OCI-LY7 (cell line): ENCODE results near the gene DGCR8. TPM values are rescaled to one million over a fixed set of nuclear protein-coding genes. Genes with fewer than 3 reads are reported as not detected.

ENCODE experiments used
- BruUV-seq: library from RNA; stranded (reverse); fragments of 400-500 nt; replicated peaks from 2 replicates; lab custom pipeline; 2021; lab: Mats Ljungman, UMichigan
- CTCF ChIA-PET: fragments of 300-600 bp; sonication (Branson Sonifier 250); formaldehyde crosslinking; loops from one replicate; lab custom pipeline; 2022; ENCODE audit warnings: antibody characterized with exemption; ENCODE audit not compliant: unreplicated experiment; lab: Charles Lee
- POLR2A ChIA-PET: fragments of 300-600 bp; sonication (Branson Sonifier 250); formaldehyde crosslinking; loops from one replicate; lab custom pipeline; 2022; ENCODE audit warnings: antibody characterized with exemption; lab: Charles Lee
- DNase-seq: peaks from one replicate; pipeline ENCODE4 v3.0.0-alpha.2; 2015; ENCODE audit warnings: low spot score
- H2AFZ ChIP-seq: fragments of 200-600 bp; sonication (generic), shearing (Covaris generic); 2 replicates; pipeline ENCODE4 v1.6.1; 2014; ENCODE audit warnings: mild to moderate bottlenecking, antibody characterized with exemption, low read length, moderate library complexity
- H3K27ac ChIP-seq: fragments of 200-600 bp; sonication (generic); 2 replicates; pipeline ENCODE4 v1.5.1; 2014; ENCODE audit warnings: mixed run types, low read depth, mild to moderate bottlenecking, moderate library complexity, low read length, inconsistent platforms; ENCODE audit not compliant: poor library complexity, severe bottlenecking
- H3K36me3 ChIP-seq: fragments of 200-600 bp; sonication (generic); 2 replicates; pipeline ENCODE4 v1.6.1; 2014; ENCODE audit warnings: mild to moderate bottlenecking, antibody characterized with exemption, low read length, moderate library complexity, mixed read lengths; ENCODE audit not compliant: insufficient read depth
- H3K4me1 ChIP-seq: fragments of 200-600 bp; sonication (generic); 2 replicates; pipeline ENCODE4 v1.5.1; 2014; ENCODE audit warnings: mild to moderate bottlenecking, low read length; ENCODE audit not compliant: insufficient read depth, poor library complexity, severe bottlenecking
- H3K4me2 ChIP-seq: fragments of 200-600 bp; sonication (generic); 2 replicates; pipeline ENCODE4 v1.6.1; 2014; ENCODE audit warnings: mild to moderate bottlenecking, low read length
- H3K4me3 ChIP-seq: fragments of 200-600 bp; sonication (generic); 2 replicates; pipeline ENCODE4 v1.5.1; 2014; ENCODE audit warnings: mild to moderate bottlenecking, low read depth, low read length; ENCODE audit not compliant: poor library complexity, severe bottlenecking
- H3K79me2 ChIP-seq: fragments of 200-600 bp; sonication (generic); 2 replicates; pipeline ENCODE4 v1.6.1; 2016; ENCODE audit warnings: low read depth, mild to moderate bottlenecking, low read length, moderate library complexity, mixed read lengths; ENCODE audit not compliant: insufficient read depth
- H3K9me2 ChIP-seq: fragments of 200-600 bp; sonication (generic); 2 replicates; pipeline ENCODE4 v1.6.1; 2016; ENCODE audit warnings: mild to moderate bottlenecking, low read length, mixed read lengths; ENCODE audit not compliant: insufficient read depth
- H3K9me3 ChIP-seq: fragments of 200-600 bp; sonication (generic); 2 replicates; pipeline ENCODE4 v1.6.1; 2014; ENCODE audit warnings: mild to moderate bottlenecking, mixed run types, low read length, mixed read lengths
- H4K20me1 ChIP-seq: fragments of 200-600 bp; sonication (generic); 2 replicates; pipeline ENCODE4 v1.6.1; 2014; ENCODE audit warnings: mild to moderate bottlenecking, antibody characterized with exemption, low read length, moderate library complexity, mixed read lengths; ENCODE audit not compliant: insufficient read depth
- EZH2phosphoT487 ChIP-seq: fragments of 200-600 bp; sonication (generic); IDR thresholded peaks from 2 replicates; pipeline ENCODE4 v1.6.1; 2018; ENCODE audit warnings: low read depth, borderline replicate concordance, mild to moderate bottlenecking, mixed run types, antibody characterized with exemption, low read length, moderate library complexity, mixed read lengths
- intact Hi-C: fragments of 100-400 bp; cut with micrococcal nuclease; formaldehyde crosslinking; loops from one replicate; pipeline ENCODE4 v1.10.0; 2022; ENCODE audit not compliant: unreplicated experiment
- total RNA-seq, 2 experiments: library from RNA; depleted of rRNA in 1 of 2; stranded (reverse); fragments of >200 nt in 1 of 2; shearing (Covaris generic) in 1 of 2; gene quantifications; 2 replicates each; pipeline ENCODE4 v1.2.3, GENCODE V29; 2014 to 2022
- TF ChIP-seq, protein P1 (sequence below): fragments of 200-600 bp; sonication (generic); conservative IDR thresholded peaks from 2 replicates; pipeline ENCODE4 v1.5.1; 2014; ENCODE audit warnings: mild to moderate bottlenecking, antibody characterized with exemption, low read length, moderate library complexity, mixed read lengths

Gene DGCR8
- total RNA-seq, 2 experiments from 2014 or later: 49.5 to 68.2 TPM

- BruUV-seq: no TSS peak
- H3K4me3 ChIP-seq: no peak overlapping the region
- H3K9me2 ChIP-seq: no peaks in the 10 kb centered on the region
- intact Hi-C loops: no loop called here
- ChIA-PET POLR2A (no interaction called here), CTCF (no interaction called here)
- H3K27ac ChIP-seq: peak overlapping the region; percentile 84
- TF ChIP-seq, protein P1, sequence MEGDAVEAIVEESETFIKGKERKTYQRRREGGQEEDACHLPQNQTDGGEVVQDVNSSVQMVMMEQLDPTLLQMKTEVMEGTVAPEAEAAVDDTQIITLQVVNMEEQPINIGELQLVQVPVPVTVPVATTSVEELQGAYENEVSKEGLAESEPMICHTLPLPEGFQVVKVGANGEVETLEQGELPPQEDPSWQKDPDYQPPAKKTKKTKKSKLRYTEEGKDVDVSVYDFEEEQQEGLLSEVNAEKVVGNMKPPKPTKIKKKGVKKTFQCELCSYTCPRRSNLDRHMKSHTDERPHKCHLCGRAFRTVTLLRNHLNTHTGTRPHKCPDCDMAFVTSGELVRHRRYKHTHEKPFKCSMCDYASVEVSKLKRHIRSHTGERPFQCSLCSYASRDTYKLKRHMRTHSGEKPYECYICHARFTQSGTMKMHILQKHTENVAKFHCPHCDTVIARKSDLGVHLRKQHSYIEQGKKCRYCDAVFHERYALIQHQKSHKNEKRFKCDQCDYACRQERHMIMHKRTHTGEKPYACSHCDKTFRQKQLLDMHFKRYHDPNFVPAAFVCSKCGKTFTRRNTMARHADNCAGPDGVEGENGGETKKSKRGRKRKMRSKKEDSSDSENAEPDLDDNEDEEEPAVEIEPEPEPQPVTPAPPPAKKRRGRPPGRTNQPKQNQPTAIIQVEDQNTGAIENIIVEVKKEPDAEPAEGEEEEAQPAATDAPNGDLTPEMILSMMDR: no peak
- no peaks in the 10 kb centered on the region for H3K9me3 ChIP-seq
- peaks cover 32% of the 10 kb centered on the region for H3K4me1 ChIP-seq
- DNase-seq: no peak
- H4K20me1 ChIP-seq: no peaks in the 10 kb centered on the region
- peaks cover 23% of the 10 kb centered on the region for H3K79me2 ChIP-seq
- H3K4me2 ChIP-seq: no peak overlapping the region
- H2AFZ ChIP-seq: no peak overlapping the region
- peaks cover 84% of the 10 kb centered on the region for H3K36me3 ChIP-seq
These were observed 32.8 kb downstream of the DGCR8 start for GRCh38 chr22:20112623-20113511.

DNA sequence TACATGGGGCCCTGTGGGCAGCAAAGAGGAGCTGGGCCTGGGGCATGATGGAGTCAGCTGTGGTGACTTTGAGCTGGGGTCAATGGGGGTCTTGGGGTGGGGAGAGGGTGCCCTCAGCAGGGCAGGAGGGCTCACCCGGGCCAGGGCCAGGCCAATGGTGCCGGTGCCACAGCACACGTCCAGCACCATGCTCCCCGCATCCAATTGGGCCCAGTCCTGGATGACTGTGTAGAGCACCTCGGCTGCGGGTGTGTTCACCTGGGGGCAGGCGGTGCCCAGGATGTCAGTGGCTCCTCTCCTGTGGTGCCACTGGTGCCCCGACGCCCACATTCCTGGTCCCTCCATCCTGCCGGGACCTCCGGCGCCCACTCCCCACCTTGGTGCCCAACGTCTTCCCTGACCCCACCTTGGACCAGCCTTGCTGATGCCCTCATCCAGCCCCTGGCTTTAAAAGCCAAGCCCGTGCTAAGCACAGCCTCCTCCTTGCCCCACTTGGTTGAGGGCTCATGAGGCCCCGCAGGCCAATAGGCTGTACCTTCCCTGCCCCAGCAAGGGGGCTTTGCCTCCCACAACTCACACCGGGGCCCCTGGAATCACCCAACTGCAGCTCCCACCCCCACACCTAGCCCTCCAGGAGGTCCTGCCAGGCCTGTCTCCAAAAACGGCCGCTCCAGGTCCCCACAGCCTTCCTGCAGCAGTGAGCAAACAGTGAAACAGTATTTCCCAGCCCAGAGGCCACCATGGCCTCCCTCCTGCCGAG is 33.7 kb downstream of the DGCR8 start:
- ChIA-PET CTCF (no interaction called here), POLR2A (no interaction called here)
- H3K4me2 ChIP-seq: no peak overlapping the region
- H3K4me1 ChIP-seq: peaks cover 33% of the 10 kb centered on the region
- H3K79me2 ChIP-seq: peaks cover 31% of the 10 kb centered on the region
- H4K20me1 ChIP-seq: no peaks in the 10 kb centered on the region
- no peak for DNase-seq
- no peak overlapping the region for H3K27ac ChIP-seq
- H3K4me3 ChIP-seq: no peak overlapping the region
- H2AFZ ChIP-seq: no peak overlapping the region
- H3K9me3 ChIP-seq: no peaks in the 10 kb centered on the region
- H3K36me3 ChIP-seq: peaks cover 84% of the 10 kb centered on the region
- no TSS peak for BruUV-seq
- TF ChIP-seq EZH2phosphoT487: no peak
- TF ChIP-seq, protein P1: no peak
- intact Hi-C loops: no loop called here
- H3K9me2 ChIP-seq: no peaks in the 10 kb centered on the region
